ENCODE results near the gene UBAC2. TPM values are rescaled to one million over a fixed set of nuclear protein-coding genes. Genes with fewer than 3 reads are reported as not detected.
A peak's percentile ranks its signal among the peaks of the same experiment; 100 is the strongest.

The UBAC2 gene
- total and polyA plus RNA-seq, 2 of the 8 experiments (the other 6 are each of a cell fraction or from before 2014, with no cell fraction given), result 75.9 to 76.9 TPM

DNA sequence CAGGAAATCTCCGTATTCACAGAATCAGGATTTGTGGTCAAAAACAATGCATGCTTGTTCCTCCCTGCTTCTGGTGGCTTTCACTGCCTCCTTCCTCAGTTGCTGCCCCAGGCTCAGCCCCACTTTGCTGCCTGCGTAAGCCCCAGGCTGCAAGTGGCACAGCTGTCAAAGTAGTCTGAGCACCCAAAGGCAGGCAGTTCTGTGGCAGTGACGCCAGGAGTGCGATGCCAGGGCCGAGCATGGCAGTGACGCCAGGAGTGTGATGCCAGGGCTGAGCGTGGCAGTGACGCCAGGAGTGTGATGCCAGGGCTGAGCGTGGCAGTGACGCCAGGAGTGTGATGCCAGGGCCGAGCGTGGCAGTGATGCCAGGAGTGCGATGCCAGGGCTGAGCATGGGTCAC is 183.8 kb downstream of the UBAC2 start:
- H3K9me3 ChIP-seq (ENCODE audit: insufficient read depth in 2 of 2, low read depth in 1 of 2, low read length in 1 of 2), result no peaks in the 10 kb centered on the region
- no peak overlapping the region for H2BK12ac ChIP-seq (ENCODE audit: low read depth, low read length)
- CTCF ChIA-PET (ENCODE audit: partially characterized antibody), result interaction anchor here (0.7 to 16.2 kb wide), 5 partner anchors 9 to 287 kb away, joined by 3 to 227 read pairs (median 7); no protein-coding TSS in a partner anchor
- no peak overlapping the region for H2BK15ac ChIP-seq (ENCODE audit: low read length)
- H3K9ac ChIP-seq (replicated peaks in 1 of 4; ENCODE audit: extremely low read depth in 1 of 4, low read depth in 3 of 4, low read length in 3 of 4), result no peak overlapping the region
- FAIRE-seq (no peak), DNase-seq (ENCODE audit: low read depth in 1 of 2, low spot score in 2 of 2) (peak in 1 of 2 experiments; percentile 30)
- no peak overlapping the region for H3K18ac ChIP-seq (ENCODE audit: extremely low read depth, low read length)
- no peak overlapping the region for H3K4me2 ChIP-seq (ENCODE audit: insufficient read depth in 1 of 2, low read depth in 2 of 2, low read length in 2 of 2)
- H3K23ac ChIP-seq (ENCODE audit: insufficient read length), result no peak overlapping the region
- H3K27me3 ChIP-seq (replicated peaks in 1 of 4; ENCODE audit: control insufficient read depth in 3 of 4, extremely low read depth in 1 of 4, insufficient read depth in 3 of 4, low read length in 3 of 4), result no peaks in the 10 kb centered on the region
- H3K14ac ChIP-seq (ENCODE audit: insufficient read length), result no peak overlapping the region
- POLR2A ChIA-PET (ENCODE audit: partially characterized antibody), result interaction anchor here (0.6 to 2.1 kb wide), 2 partner anchors 11 to 41 kb away, joined by 3 to 4 read pairs; no protein-coding TSS in a partner anchor
- no peak overlapping the region for H2AK5ac ChIP-seq (ENCODE audit: low read depth, low read length)
- H3K4me3 ChIP-seq (ENCODE audit: extremely low read depth in 1 of 4, insufficient read depth in 2 of 4, low read depth in 3 of 4, low read length in 4 of 4), result no peak overlapping the region
- no peak overlapping the region for H2BK20ac ChIP-seq (ENCODE audit: low read length)
- no peak overlapping the region; the same call in 1 of the 2 replicates for H4K8ac ChIP-seq (ENCODE audit: extremely low read depth, insufficient read depth, low read length)
- H2BK120ac ChIP-seq (replicated peaks; ENCODE audit: low read depth, low read length), result no peak overlapping the region
- no peak overlapping the region for H2AFZ ChIP-seq (ENCODE audit: low read length)
- no peak overlapping the region for H4K91ac ChIP-seq (replicated peaks; ENCODE audit: insufficient read length, low read length)
- no peak overlapping the region for H2BK5ac ChIP-seq (ENCODE audit: low read depth, low read length)
- TF ChIP-seq PHF8 (conservative IDR thresholded peaks at IDR 0.05; ENCODE audit: low read depth, low read length), result no peak
- no peak for TF ChIP-seq RNF2 (IDR thresholded peaks at IDR 0.05; ENCODE audit: borderline replicate concordance, low read depth, low read length, missing control alignments, poor library complexity, severe bottlenecking)
- TF ChIP-seq TCF12 (IDR thresholded peaks at IDR 0.05; ENCODE audit: low read depth, low read length), result no peak
- TF ChIP-seq CHD1 (IDR thresholded peaks at IDR 0.05; ENCODE audit: low read depth, low read length), result no peak
- TF ChIP-seq SIN3A (conservative IDR thresholded peaks at IDR 0.05 in 1 of 2, IDR thresholded peaks at IDR 0.05 in 1 of 2; ENCODE audit: low read depth in 1 of 2, low read length in 2 of 2), result no peak
- TF ChIP-seq, protein P1, sequence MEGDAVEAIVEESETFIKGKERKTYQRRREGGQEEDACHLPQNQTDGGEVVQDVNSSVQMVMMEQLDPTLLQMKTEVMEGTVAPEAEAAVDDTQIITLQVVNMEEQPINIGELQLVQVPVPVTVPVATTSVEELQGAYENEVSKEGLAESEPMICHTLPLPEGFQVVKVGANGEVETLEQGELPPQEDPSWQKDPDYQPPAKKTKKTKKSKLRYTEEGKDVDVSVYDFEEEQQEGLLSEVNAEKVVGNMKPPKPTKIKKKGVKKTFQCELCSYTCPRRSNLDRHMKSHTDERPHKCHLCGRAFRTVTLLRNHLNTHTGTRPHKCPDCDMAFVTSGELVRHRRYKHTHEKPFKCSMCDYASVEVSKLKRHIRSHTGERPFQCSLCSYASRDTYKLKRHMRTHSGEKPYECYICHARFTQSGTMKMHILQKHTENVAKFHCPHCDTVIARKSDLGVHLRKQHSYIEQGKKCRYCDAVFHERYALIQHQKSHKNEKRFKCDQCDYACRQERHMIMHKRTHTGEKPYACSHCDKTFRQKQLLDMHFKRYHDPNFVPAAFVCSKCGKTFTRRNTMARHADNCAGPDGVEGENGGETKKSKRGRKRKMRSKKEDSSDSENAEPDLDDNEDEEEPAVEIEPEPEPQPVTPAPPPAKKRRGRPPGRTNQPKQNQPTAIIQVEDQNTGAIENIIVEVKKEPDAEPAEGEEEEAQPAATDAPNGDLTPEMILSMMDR (IDR thresholded peaks at IDR 0.05; ENCODE audit: control extremely low read depth in 1 of 3, insufficient read depth in 1 of 3, low read depth in 1 of 3, low read length in 3 of 3), result no peak
- no peak for TF ChIP-seq MAFK (IDR thresholded peaks at IDR 0.05; ENCODE audit: low read depth, low read length)
- no peak for TF ChIP-seq KDM1A (IDR thresholded peaks at IDR 0.05; ENCODE audit: borderline replicate concordance, low read length)
- H3K4ac ChIP-seq (replicated peaks; ENCODE audit: insufficient read length, low read depth, low read length), result no peak overlapping the region
- H3K79me1 ChIP-seq (ENCODE audit: low read depth, low read length), result no peaks in the 10 kb centered on the region
- H4K20me1 ChIP-seq (replicated peaks in 1 of 2; ENCODE audit: control insufficient read depth in 1 of 2, insufficient read depth in 2 of 2, low read length in 2 of 2), result no peaks in the 10 kb centered on the region
- no peaks in the 10 kb centered on the region for H3K23me2 ChIP-seq (ENCODE audit: low read depth, low read length)
- WGBS, 2 experiments (ENCODE audit: extremely low coverage in 1 of 2, insufficient coverage in 1 of 2, insufficient read length in 1 of 2, insufficient replicate concordance in 2 of 2, low coverage in 1 of 2, low lambda C conversion rate in 2 of 2, missing lambda C conversion rate in 1 of 2), result 96% methylated on average over 13 of the region's 13 CpGs; no CpG with 5 or more reads in 1 of the 2 experiments
- peaks cover 2 to 14% (median 6%) of the 10 kb centered on the region in 4 experiments; a peak in 6 of 7 replicates for H3K4me1 ChIP-seq (replicated peaks in 1 of 4; ENCODE audit: control insufficient read depth in 3 of 4, insufficient read depth in 4 of 4, low read length in 3 of 4)
- H3K56ac ChIP-seq (replicated peaks; ENCODE audit: insufficient read length, low read depth, low read length), result no peak overlapping the region
- no peaks in the 10 kb centered on the region for H3K79me2 ChIP-seq (ENCODE audit: control insufficient read depth in 1 of 2, insufficient read depth in 2 of 2, low read length in 2 of 2)
- H3K36me3 ChIP-seq (ENCODE audit: control insufficient read depth in 2 of 4, insufficient read depth in 4 of 4, low read length in 3 of 4), result peaks cover 0 to 5% (median 0%) of the 10 kb centered on the region in 4 experiments; a peak in 1 of 8 replicates
- H3K27ac ChIP-seq (ENCODE audit: low read depth, low read length), result no peak overlapping the region
- no peak overlapping the region for H4K5ac ChIP-seq (ENCODE audit: insufficient read length, low read depth, low read length)
